ENCODE measurements around the gene GYS1. TPM values are rescaled to one million over a fixed set of nuclear protein-coding genes. Genes with fewer than 3 reads are reported as not detected.

The GYS1 gene
- total RNA-seq, 1 experiment from 2014 or later: 20.2 TPM

- ChIA-PET CTCF (no interaction called here), POLR2A (no interaction called here)
- Histone ChIP-seq H3K27me3 (ENCODE audit: control insufficient read depth, insufficient read depth, low read length) (no peaks in the 10 kb centered on the region), H3K9me3 (ENCODE audit: control insufficient read depth, insufficient read depth, low read depth, low read length) (no peaks in the 10 kb centered on the region), H3K27ac (ENCODE audit: low read length) (peak overlapping the region; percentile 88), H3K4me1 (ENCODE audit: control insufficient read depth, insufficient read depth, low read length) (peaks cover 38% of the 10 kb centered on the region), H3K36me3 (ENCODE audit: control insufficient read depth, insufficient read depth, low read length) (peaks cover 2% of the 10 kb centered on the region), H3K4me3 (ENCODE audit: low read depth in 2 of 2, low read length in 2 of 2) (no peak overlapping the region)
- DNase-seq (ENCODE audit: low read depth, low spot score): no peak
- BruUV-seq (replicated peaks): no TSS peak
- in situ Hi-C loops (cut with HindIII; ENCODE audit: low pct_unique_long_range_greater_than_20kb, low sequenced_read_pairs) (no loop called here), intact Hi-C loops (cut with micrococcal nuclease; ENCODE audit: unreplicated experiment) (no loop called here)
- TF ChIP-seq TCF7L2 (IDR thresholded peaks at IDR 0.05; ENCODE audit: low read depth, low read length): no peak
- TF ChIP-seq, protein P1, sequence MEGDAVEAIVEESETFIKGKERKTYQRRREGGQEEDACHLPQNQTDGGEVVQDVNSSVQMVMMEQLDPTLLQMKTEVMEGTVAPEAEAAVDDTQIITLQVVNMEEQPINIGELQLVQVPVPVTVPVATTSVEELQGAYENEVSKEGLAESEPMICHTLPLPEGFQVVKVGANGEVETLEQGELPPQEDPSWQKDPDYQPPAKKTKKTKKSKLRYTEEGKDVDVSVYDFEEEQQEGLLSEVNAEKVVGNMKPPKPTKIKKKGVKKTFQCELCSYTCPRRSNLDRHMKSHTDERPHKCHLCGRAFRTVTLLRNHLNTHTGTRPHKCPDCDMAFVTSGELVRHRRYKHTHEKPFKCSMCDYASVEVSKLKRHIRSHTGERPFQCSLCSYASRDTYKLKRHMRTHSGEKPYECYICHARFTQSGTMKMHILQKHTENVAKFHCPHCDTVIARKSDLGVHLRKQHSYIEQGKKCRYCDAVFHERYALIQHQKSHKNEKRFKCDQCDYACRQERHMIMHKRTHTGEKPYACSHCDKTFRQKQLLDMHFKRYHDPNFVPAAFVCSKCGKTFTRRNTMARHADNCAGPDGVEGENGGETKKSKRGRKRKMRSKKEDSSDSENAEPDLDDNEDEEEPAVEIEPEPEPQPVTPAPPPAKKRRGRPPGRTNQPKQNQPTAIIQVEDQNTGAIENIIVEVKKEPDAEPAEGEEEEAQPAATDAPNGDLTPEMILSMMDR (IDR thresholded peaks at IDR 0.05): no peak
- no peak for TF ChIP-seq SIN3A (IDR thresholded peaks at IDR 0.05; ENCODE audit: borderline replicate concordance, insufficient read depth, low read depth, low read length)
- TF ChIP-seq POLR2AphosphoS5 (IDR thresholded peaks at IDR 0.05; ENCODE audit: low read depth, low read length): no peak
- TF ChIP-seq REST (IDR thresholded peaks at IDR 0.05; ENCODE audit: insufficient read depth in 1 of 2, low read depth in 2 of 2, low read length in 1 of 2): no peak
- ATAC-seq: no peak
Measured at GRCh38 chr19:48962849-48963165, 30.3 kb downstream of the GYS1 start.

DNA sequence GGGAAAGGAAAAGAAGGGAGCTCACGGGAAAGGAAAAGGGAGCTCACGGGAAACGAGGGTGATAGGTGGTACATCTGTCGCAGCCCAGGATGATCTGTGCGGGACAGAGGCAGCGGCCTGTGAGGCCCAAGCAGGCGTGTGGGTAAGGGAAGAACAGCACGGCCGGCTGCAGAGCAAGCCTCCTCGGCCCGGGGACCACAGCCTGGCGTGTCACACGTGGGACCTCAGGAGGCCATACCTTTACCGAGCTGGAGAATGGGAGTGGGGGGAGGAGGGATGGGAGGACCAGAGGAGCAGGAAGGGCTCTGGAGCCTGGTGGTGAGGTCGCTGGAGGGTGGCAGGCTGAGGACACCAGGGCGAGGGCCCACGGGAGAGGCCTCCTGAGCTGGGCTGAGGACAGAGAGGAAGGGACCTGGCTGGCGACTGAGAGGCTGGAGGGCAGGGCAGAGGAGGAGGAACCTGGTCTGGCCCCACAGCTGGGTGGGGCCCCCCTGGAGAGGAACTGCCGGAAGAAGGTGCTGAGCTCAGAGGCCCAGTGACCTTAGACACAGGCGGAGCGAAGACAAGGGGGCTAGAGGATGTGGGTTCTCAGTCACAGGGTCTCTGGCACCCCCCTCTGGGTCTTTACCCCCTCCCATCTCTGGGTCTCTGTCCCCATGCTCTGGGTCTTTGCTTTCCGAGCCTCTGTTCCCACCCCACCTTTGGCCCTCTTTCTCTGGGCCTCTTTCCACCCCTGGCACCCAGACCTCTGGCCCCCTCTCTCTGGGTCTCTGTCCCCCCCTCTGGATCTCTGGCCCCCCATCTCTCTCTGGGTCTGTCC is 30.9 kb downstream of the GYS1 start:
- Histone ChIP-seq H3K9me3 (ENCODE audit: control insufficient read depth, insufficient read depth, low read depth, low read length) (no peaks in the 10 kb centered on the region), H3K4me1 (ENCODE audit: control insufficient read depth, insufficient read depth, low read length) (peaks cover 35% of the 10 kb centered on the region), H3K27ac (ENCODE audit: low read length) (peak overlapping the region; percentile 88), H3K4me3 (ENCODE audit: low read depth in 2 of 2, low read length in 2 of 2) (no peak overlapping the region), H3K27me3 (ENCODE audit: control insufficient read depth, insufficient read depth, low read length) (no peaks in the 10 kb centered on the region), H3K36me3 (ENCODE audit: control insufficient read depth, insufficient read depth, low read length) (peaks cover 2% of the 10 kb centered on the region)
- BruUV-seq (replicated peaks): no TSS peak
- CTCF ChIA-PET: interaction anchor here (0.8 kb wide), 1 partner anchor 8 kb away, joined by 3 read pairs; no protein-coding TSS in a partner anchor
- TF ChIP-seq POLR2AphosphoS5 (IDR thresholded peaks at IDR 0.05; ENCODE audit: low read depth, low read length) (peak; percentile 51; the same call in 1 of the 2 replicates), TCF7L2 (IDR thresholded peaks at IDR 0.05; ENCODE audit: low read depth, low read length) (no peak)
- in situ Hi-C loops (cut with HindIII; ENCODE audit: low pct_unique_long_range_greater_than_20kb, low sequenced_read_pairs): no loop called here
- no peak for DNase-seq (ENCODE audit: low read depth, low spot score)
- peak; percentile 62 for ATAC-seq
- intact Hi-C loops (cut with micrococcal nuclease; ENCODE audit: unreplicated experiment): no loop called here
- POLR2A ChIA-PET: interaction anchor here (0.6 kb wide), 2 partner anchors 10 to 222 kb away, joined by 9 to 12 read pairs; no protein-coding TSS in a partner anchor

- intact Hi-C loops (cut with micrococcal nuclease; ENCODE audit: unreplicated experiment): no loop called here
- H3K27me3 ChIP-seq (ENCODE audit: control insufficient read depth, insufficient read depth, low read length): no peaks in the 10 kb centered on the region
- H3K4me1 ChIP-seq (ENCODE audit: control insufficient read depth, insufficient read depth, low read length): peaks cover 30% of the 10 kb centered on the region
- TF ChIP-seq POLR2AphosphoS5 (IDR thresholded peaks at IDR 0.05; ENCODE audit: low read depth, low read length) (no peak), SIN3A (IDR thresholded peaks at IDR 0.05; ENCODE audit: borderline replicate concordance, insufficient read depth, low read depth, low read length) (no peak), TCF7L2 (IDR thresholded peaks at IDR 0.05; ENCODE audit: low read depth, low read length) (no peak), REST (IDR thresholded peaks at IDR 0.05; ENCODE audit: insufficient read depth in 1 of 2, low read depth in 2 of 2, low read length in 1 of 2) (no peak)
- TF ChIP-seq, protein P1 (IDR thresholded peaks at IDR 0.05): no peak
- CTCF ChIA-PET: interaction anchor here (0.8 kb wide), 1 partner anchor 9 kb away, joined by 3 read pairs; no protein-coding TSS in a partner anchor
- POLR2A ChIA-PET: interaction anchor here (0.6 to 0.7 kb wide), 3 partner anchors 9 to 296 kb away, joined by 4 to 12 read pairs (median 9); no protein-coding TSS in a partner anchor
- peaks cover 2% of the 10 kb centered on the region for H3K36me3 ChIP-seq (ENCODE audit: control insufficient read depth, insufficient read depth, low read length)
- in situ Hi-C loops (cut with HindIII; ENCODE audit: low pct_unique_long_range_greater_than_20kb, low sequenced_read_pairs): no loop called here
- ATAC-seq: no peak
- H3K9me3 ChIP-seq (ENCODE audit: control insufficient read depth, insufficient read depth, low read depth, low read length): no peaks in the 10 kb centered on the region
- no peak overlapping the region for H3K4me3 ChIP-seq (ENCODE audit: low read depth in 2 of 2, low read length in 2 of 2)
- peak overlapping the region; percentile 88 for H3K27ac ChIP-seq (ENCODE audit: low read length)
- BruUV-seq (replicated peaks): no TSS peak
- DNase-seq (ENCODE audit: low read depth, low spot score): no peak
Measured at GRCh38 chr19:48961673-48962028, 31.5 kb downstream of the GYS1 start.

All from Panc1 (cell line).